HG02623 (cell line): ENCODE results near the gene TDRKH.
A peak's percentile ranks its signal among the peaks of the same experiment; 100 is the strongest.

Experiments
- ATAC-seq: cut with Tn5 transposase; IDR thresholded peaks from one replicate; pipeline ENCODE4 v1.9.1; 2021; ENCODE audit warnings: moderate library complexity; ENCODE audit not compliant: unreplicated experiment

The TDRKH gene

DNA sequence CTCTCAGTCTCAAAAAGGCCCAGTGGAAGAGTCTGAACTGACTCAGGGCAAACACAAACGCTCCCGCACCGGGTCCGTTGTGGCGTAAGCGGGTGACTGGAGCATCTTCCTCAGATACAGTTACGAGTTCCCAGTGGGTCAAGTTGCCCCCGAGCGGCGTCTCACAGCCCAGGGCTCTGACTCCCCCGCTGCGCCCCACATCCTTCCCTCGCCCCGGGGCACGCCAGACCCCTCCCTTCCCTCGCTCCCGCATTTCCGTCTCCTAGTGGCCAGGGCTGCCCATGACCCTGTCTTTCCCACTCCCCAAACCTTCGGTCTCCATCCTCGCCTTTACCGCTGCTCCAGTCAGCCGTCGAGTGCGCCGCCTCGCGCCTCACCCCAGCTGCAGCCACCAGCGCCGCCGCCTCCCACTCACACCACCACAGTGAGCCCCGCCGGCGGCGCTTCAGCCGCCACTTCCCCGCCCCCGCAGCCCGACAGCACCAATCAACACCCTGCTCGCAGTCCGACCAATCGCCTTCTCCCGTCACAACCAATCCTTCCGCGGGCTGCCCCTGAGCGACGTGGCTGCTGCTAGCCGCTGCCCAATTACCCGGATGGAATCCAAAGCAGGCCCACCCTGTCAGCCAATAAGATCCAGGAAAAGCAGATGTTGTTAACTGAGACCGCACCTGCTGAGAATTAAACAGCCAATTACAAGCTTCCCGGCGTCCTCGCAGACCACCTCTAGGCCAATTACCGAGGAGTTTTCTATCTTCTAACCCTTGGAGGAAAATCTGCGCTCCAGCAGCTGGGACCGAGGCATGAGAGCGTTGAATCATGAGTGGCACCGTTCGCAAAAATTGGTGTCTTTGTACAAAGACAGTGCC, at the start of gene TDRKH:
Gene TDRKH, minus strand, starts transcription at position 430 of the 869 bp plus-strand sequence. CDS start 7,478 bp downstream, outside the sequence.
- peak; percentile 91 for ATAC-seq

DNA sequence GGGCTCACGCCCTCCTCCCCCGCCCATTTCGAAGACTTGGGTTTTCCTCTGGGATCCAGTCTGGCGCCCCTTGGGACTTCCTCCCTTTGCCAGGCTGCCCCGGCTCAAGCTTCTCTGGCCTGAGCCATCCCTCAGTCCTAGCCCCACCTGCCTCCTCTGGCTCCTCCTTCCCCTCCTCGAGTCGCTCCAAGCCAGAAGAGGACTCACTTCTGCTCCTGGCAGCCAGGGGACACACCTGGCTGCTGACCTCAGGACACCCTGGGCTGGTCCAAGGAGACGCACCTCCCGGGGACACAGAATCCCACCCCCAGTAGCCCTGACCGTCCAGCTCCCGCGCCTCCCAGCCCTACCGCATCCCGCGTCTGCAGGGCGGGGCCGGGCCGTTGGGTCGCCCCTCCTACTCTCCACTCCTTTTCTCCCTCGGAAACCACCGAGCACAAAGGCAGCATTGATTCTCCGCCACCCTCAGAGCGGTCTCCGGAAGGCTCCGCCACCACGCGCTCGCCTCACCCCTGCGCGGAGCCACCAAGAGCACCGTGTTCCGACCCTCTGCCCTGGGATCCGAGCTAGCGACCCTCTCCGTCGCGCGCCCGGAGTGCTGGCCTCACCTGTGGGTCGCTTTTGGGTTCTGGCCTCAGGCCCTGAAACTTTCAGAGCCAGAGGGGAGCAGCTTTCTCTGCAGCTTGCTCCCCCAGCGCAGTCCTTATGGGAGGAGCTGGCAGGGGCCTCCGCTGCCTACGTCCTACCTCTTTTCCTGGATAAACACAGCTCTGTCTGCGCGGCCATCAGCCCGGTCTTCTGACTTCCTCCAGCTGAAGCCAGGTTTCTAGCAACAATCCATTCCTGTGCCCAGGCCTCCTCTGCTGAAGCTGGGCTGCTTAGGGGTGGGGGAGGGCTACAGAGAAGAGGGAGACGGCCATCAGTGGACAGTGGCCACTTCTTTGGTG, 49.4 kb upstream of the TDRKH start, which contains the start of gene C2CD4D:
Gene C2CD4D, minus strand, starts transcription at position 364 of the 947 bp plus-strand sequence. CDS start 831 bp downstream, outside the sequence.
- no peak for ATAC-seq

GRCh38 chr1:151839082-151839412, 48.7 kb upstream of the TDRKH start:
- no peak for ATAC-seq

DNA sequence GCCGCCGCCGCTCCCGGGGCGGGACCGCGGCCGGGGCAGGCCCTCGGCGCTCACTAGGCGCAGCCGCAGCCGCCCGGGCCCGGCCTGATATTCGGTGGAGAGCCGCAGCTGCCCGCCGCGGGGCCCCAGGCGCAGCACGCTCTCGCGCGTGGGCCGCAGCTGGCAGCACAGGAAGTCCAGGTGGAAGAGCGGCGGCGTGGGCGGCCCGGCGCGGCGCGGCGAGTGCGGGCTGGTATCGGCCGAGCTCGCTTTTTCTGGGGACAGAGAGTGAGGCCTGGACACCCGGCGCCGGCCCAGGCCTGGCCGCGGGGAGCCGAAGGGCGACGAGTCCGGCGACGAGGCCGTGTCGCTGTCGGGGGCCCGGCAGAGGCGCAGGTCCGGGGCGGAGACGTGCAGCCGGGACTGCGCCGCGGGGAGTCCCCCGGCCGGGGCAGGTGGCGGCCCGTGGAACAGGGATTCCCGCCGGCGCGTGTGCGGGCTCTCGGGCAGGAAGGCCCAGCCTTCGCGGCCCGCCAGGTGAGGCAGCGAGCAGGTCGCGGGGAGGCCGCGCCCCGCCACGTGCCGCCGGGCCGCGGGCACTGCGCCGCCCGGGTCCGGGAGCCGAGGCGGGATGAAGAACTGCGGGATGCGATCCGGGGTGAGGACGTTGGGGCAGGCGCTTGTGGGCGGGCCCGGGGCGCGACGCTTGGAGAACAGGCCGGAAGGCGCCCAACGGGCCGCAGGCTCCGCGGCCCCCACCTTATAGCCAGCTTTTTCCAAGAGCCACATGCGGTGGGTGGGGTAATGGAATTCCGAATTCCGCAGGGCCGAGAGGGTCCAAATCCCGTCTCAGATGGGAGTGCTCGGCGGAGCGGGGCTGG, 48.2 kb upstream of the TDRKH start:
- no peak for ATAC-seq

DNA sequence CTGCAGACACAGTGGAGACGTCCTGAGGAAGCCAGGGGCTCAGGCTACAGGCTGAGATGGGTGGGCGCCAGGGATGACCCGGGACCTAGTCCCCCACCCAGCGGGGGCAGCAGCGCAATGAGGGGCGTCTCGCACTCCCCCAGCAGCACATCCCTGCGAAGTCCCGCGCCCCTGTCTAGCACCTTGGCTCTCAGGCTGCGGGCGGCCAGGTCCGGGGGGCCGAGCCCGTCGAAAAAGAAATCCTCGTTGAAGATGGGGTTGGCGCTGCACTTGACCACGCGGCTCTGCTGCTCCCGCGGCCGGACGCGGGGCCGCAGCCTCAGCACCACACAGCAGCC, 47.6 kb upstream of the TDRKH start:
- no peak for ATAC-seq

GRCh38 chr1:151837197-151837596, 46.9 kb upstream of the TDRKH start:
- ATAC-seq: no peak

DNA sequence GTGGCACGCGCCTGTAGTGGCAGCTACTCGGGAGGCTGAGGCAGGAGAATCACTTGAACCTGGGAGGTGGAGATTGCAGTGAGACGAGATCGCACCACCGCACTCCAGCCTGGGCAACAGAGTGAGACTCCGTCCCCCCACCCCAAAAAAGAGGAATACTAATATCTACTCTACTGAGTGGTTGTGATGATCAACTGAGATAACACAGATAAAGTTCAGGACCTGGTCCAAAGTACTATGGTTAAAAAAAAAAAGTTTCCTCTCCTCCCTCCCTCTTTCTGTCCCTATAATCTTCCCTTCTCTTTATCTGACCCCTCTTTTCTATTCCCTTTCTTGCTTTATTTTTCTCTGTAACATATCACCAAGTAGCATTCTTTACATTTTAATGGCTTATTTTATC, 45.3 kb upstream of the TDRKH start:
- no peak for ATAC-seq

DNA sequence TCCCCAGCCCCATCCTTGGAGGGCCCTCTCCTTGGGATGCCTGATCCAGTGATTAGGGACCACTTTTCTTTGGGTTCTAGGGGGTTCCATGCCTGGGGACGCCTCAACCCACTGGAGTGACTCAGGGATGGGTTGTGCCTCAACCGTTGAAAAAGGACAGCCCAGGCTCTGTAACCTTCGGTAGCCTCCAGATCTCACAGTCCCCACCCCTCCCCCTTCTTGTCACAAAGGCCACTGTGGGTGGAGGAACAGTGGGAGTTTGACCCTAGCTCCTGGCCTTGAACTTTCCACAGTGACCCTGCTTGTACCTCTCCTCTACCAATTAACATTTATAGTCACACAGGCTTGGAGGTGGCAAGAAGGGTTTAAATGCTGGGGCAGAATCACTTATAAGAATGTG, 43.9 kb upstream of the TDRKH start:
- ATAC-seq: no peak

- ATAC-seq: no peak
Observed at GRCh38 chr1:151833172-151833900, 43.0 kb upstream of the TDRKH start.

DNA sequence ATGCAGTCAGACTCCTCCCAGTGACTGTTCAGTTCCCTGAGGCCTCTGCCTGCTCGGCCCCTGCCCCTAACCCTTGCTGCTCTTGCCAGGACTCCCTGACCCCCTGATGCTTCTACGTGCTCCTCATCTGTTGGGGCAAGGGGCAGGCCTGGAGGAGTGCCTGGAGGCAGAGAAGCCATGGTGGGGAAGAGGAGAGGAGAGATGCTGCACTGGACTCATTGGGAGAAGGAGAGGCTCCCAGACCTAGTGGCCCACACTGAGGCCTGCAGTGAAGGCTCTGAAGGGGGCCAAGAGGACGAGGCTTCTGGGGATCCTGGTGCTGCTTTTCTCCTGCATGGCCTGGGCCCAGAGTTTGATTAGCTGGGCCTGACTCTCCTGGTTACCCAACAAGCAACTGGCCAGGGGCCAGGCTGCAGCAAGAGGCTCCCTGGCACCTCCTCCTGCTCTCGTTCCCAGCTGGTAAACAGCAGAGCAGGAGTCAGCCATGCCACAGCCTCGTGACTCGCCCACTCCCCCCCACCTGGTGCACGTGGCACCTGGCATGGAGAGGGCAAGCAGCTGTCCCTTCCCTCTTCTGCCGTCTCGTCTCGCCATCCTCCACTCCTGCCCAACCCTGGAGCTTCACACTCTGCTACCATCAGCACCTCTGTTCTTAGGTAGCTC, 42.1 kb upstream of the TDRKH start:
- no peak for ATAC-seq

GRCh38 chr1:151831605-151832004, 41.3 kb upstream of the TDRKH start, which contains the start of gene RORC:
Gene RORC, minus strand, starts transcription at chr1:151831802. Its CDS starts 38 bp downstream, at chr1:151831764.
- no peak for ATAC-seq

GRCh38 chr1:151831256-151831591, 40.9 kb upstream of the TDRKH start:
- no peak for ATAC-seq

DNA sequence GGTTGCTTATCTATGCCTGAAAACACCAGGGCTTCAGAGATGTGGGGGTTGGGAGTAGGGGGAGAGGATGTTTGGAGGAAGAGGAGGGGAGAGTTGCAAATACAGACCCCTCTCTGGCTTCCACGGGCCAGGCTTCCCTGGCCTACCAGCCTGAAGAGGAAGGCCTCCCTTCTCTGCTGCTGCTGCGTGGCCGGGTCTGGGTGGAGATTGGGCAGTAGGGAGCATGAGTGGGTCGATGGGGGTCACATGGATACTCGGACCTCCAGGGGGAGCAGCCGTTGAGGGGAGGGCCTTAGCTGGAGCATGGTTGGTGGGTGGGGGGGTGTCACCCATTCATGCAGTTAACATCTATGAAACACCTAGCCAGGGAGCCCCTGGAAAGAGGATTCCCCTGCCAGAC, 39.8 kb upstream of the TDRKH start:
- ATAC-seq: no peak

DNA sequence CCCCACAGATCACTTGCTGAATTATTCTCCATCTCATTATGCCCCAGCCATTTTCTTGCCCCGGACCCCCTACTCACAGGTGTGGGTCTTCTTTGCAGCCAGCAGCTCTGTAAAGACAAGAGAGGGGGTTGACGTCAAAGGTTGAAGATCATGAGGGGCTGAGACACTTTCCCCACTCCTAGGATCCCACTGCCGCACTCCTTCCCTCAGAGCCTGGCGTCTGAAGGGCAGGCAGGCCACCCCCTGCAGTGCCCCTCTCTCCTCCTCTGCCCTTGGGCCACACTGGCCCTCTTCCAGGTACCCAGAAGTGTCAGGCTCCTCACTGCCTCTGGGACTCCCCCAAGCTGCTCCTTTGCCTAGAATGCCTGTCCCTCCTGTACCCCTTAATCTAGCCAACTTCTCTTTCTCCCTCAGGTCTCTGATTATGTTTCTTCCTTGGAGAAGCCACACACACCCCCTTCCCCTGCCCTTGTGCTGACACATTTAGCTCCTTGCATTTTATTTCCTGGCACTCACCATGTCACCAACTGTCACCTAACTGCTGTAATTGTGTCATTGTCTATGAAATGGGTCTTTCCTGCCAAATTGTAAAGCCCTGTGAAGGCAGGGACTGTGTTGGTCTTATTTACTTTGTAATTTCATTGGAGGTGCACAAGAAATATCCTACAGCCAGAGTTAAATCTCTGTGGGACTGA, 39.2 kb upstream of the TDRKH start:
- ATAC-seq: no peak

GRCh38 chr1:151828921-151829320, 38.6 kb upstream of the TDRKH start:
- ATAC-seq: no peak

DNA sequence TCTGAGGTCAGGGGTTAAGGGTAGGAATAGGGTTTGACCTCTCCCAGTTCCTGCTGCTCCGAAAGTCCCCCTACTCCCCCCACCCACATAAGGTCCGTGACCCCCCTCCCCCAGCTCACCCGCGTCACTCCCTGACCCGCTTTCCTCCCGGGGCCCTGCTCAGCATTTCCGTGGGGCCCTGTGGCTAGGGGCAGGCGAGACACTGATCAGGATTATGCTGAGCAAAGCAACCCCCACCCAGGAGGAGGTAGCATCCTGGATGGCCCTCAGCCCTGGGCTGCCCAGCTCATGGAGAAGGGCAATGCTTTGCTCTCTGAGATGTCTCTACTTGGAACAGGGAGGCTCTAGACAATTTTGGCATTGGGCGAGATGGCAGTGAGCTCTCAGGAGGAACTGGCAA, 37.6 kb upstream of the TDRKH start:
- no peak for ATAC-seq

DNA sequence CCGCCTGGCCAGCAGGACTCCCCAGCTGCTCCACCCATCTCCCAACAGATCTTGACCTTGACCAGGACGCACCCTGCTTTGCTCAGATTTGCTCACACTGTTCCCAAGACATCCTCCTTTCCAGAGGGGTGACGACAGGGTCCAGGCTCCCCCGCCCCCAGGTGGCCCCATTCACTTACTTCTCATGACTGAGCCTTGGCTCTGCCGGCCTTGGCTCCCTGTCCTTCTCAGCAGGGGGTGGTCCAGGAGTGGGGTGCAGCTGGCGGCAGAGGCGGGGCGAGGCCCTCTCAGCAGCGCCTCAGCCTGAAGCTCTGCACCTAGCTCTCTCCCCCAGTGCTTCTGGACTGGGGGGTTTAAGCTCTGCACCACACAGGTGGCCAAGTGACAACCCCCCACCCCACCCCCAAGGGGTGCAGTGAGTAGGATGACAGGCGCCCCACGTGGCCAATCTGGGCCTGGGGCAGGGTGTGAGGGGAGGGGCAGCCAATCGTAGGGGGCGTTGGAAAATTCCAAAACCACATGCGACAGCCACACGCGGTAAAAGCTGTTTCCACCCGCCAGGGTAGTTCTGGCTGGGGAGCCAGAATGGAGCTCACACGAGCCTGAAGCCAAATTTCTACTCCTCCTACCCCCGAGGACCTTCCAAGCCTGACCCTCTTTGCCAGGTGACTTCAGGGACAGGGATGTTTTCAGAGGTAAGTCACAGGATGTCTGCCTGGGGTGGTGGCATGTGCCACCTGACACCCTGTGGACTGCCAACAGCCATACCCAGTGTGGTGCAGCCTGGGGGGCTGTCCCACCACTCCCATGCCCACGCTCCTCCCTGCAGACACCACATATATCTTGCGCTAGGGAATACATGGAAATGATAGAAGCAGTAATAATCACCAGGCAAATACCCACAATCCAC, 35.7 kb upstream of the TDRKH start:
- ATAC-seq: no peak

DNA sequence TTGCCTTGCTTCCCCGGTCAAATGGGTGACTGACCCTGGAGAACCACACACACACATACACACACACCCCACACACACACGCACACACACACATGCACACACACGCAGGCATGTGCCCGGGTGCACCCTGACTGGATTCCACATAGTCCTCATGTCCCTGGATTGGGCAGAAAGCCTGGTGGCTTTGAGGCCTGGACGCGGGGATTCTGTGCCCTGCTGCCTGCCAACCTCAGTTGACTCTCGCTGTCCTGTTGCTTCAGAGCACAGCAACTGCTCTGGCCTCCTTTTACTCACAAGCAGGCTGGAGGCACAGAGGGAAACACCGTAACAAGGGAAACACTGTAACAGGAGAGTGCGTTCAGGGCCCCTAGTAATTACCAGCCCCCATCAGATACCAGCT, 34.9 kb upstream of the TDRKH start:
- ATAC-seq: no peak
